Measurements from ENCODE around the gene AHRR.

The AHRR gene

DNA sequence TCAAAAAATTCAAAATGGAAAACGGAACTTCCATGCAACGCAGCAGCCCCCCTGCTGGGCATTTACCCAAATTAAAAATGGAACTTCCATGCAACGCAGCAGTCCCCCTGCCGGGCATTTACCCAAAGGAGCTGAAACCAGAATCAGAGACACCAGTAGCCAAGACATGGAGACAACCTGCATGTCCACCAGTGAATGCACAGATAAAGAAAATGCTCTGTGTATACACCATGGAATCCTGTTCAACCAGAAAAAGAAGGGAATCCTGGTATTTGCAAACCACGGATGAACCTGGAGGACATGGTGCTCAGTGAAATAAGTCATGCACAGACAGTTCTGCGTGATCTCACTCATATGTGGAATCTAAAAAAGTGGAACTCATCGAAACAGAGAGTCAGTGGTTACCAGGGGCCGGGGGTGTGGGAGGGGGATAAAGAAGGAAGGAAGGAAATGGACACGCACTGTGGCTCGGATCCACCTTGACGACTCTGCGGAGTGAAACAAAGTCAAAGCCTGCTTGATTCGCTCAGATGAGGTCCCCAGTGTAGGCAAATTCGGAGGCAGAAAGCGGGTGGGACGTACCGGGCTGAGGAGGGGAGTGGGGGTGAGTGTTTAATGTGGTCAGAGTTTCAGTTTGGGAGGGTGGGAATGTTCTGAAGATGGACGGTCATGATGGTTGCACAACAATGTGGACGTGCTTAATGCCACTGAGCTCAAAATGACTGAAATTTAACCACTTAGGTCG, 81.3 kb downstream of the AHRR start:
- TF ChIP-seq, protein P1, sequence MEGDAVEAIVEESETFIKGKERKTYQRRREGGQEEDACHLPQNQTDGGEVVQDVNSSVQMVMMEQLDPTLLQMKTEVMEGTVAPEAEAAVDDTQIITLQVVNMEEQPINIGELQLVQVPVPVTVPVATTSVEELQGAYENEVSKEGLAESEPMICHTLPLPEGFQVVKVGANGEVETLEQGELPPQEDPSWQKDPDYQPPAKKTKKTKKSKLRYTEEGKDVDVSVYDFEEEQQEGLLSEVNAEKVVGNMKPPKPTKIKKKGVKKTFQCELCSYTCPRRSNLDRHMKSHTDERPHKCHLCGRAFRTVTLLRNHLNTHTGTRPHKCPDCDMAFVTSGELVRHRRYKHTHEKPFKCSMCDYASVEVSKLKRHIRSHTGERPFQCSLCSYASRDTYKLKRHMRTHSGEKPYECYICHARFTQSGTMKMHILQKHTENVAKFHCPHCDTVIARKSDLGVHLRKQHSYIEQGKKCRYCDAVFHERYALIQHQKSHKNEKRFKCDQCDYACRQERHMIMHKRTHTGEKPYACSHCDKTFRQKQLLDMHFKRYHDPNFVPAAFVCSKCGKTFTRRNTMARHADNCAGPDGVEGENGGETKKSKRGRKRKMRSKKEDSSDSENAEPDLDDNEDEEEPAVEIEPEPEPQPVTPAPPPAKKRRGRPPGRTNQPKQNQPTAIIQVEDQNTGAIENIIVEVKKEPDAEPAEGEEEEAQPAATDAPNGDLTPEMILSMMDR (IDR thresholded peaks at IDR 0.05): no peak
- H3K27ac ChIP-seq: no peak overlapping the region
- H3K4me3 ChIP-seq (ENCODE audit: low read depth, low read length): no peak overlapping the region

DNA sequence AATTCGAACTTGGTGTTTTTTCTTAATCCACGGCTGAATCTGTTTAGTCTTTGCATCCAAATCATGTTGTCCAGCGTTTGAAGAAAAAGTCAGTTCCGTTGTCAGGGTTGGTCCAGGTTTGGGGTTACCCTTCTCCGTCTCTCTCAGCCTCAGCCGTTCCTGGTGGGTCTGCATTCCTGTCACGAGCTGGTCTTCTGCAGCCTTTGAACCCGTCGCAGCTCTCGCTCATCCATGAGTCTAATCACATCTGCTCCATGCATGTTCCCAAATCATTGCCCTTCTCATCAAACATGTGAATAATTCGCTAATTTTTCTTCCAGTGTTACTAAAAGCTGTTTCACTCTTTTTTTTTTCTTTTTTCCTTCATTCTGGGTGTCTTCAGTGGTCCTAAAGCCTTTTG, 82.5 kb downstream of the AHRR start:
- no peak overlapping the region for H3K4me2 ChIP-seq (ENCODE audit: low read length)
- TF ChIP-seq, protein P1 (IDR thresholded peaks at IDR 0.05): no peak
- no peaks in the 10 kb centered on the region for H3K79me2 ChIP-seq
- H3K9me3 ChIP-seq (ENCODE audit: control insufficient read depth, low read length): no peaks in the 10 kb centered on the region
- H3K4me3 ChIP-seq (ENCODE audit: low read depth, low read length): no peak overlapping the region
- no peak overlapping the region for H3K27ac ChIP-seq
- no peaks in the 10 kb centered on the region for H3K27me3 ChIP-seq (ENCODE audit: control insufficient read depth, insufficient read depth, low read length)
- H3K9ac ChIP-seq: no peak overlapping the region
- H2AFZ ChIP-seq: no peak overlapping the region
- no peaks in the 10 kb centered on the region for H3K36me3 ChIP-seq (ENCODE audit: control insufficient read depth, insufficient read depth, low read length)
- no peaks in the 10 kb centered on the region for H3K4me1 ChIP-seq

More for the DNA sequence above, 81.3 kb downstream of the AHRR start:
- Histone ChIP-seq H3K79me2 (no peaks in the 10 kb centered on the region), H3K36me3 (ENCODE audit: control insufficient read depth, insufficient read depth, low read length) (no peaks in the 10 kb centered on the region), H3K9me3 (ENCODE audit: control insufficient read depth, low read length) (no peaks in the 10 kb centered on the region), H3K4me1 (no peaks in the 10 kb centered on the region), H3K4me2 (ENCODE audit: low read length) (no peak overlapping the region), H3K9ac (no peak overlapping the region), H2AFZ (no peak overlapping the region), H3K27me3 (ENCODE audit: control insufficient read depth, insufficient read depth, low read length) (no peaks in the 10 kb centered on the region)

DNA sequence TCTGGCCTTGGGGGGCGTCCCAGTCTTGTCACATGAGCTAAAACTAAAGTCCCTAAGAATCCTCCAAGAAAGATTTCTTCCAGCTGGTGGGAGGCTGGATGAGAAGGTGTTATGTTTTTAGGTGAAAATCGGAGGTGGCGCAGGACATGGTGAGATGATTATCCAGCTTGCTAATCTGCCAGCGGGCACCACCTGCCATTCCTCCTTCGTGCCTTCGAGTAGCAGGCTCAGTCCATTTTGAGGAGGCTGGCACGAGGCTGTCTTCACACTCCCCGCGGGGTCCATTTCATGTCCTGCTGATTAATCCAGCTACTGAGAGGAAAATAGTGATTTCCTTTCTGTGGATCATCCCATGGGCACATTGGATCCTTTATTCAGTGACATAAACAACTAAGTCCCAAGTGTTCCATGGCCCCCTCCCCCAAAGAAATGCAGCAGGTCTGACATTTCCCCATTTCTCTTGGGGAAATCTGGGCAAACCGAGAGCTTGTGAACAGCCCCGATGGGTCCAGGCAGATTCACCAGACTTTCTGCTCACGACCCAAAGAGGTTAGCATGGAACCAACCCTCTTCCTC, 83.2 kb downstream of the AHRR start:
- Histone ChIP-seq H3K4me3 (ENCODE audit: low read depth, low read length) (no peak overlapping the region), H2AFZ (no peak overlapping the region), H3K9ac (no peak overlapping the region), H3K27me3 (ENCODE audit: control insufficient read depth, insufficient read depth, low read length) (no peaks in the 10 kb centered on the region), H3K9me3 (ENCODE audit: control insufficient read depth, low read length) (no peaks in the 10 kb centered on the region), H3K4me1 (no peaks in the 10 kb centered on the region), H3K36me3 (ENCODE audit: control insufficient read depth, insufficient read depth, low read length) (no peaks in the 10 kb centered on the region), H3K4me2 (ENCODE audit: low read length) (no peak overlapping the region), H3K27ac (no peak overlapping the region), H3K79me2 (no peaks in the 10 kb centered on the region)
- TF ChIP-seq, protein P1 (IDR thresholded peaks at IDR 0.05): no peak

DNA sequence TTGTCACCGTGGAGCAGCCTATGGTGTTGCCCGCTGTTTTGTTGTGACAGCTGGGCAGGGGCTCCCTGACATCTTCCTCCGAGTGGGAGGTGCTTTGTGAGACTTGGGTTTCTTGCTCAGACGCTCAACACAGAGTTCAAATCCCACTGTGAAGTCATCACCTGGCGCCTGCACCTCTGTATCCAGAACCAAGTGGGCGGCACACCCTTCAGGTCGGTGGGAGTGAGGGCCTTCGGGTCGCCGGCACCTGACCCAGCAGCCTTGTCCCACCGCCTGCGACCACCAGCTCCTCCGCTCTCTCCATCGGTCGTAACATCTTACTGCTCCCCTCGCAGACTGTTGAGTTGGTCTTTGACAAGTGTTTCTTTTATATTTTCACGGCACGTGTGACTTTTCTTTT, 83.9 kb downstream of the AHRR start:
- Histone ChIP-seq H2AFZ (no peak overlapping the region), H3K4me1 (no peaks in the 10 kb centered on the region)
- TF ChIP-seq, protein P1 (IDR thresholded peaks at IDR 0.05): no peak

DNA sequence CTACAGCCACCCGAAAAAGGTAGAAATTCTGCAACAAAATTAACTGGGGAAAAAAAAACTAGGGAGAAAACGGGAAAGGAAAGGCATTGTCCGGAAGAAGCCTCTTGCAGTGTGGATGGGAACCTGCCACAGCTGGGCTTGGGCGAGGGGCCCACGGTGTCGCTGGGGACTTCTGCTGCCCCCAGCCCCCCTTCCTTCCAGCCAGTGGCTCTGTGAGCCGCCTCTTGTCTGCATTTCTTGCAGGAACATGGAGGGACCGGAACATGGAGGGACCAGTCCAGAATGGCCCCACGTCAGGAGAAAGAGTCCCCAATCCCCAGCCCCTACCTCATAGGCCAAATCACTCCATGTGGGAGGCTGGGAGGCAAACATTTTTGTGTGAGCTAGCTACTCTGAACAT, 84.5 kb downstream of the AHRR start:
- no peak overlapping the region for H3K9ac ChIP-seq
- no peak overlapping the region for H3K4me2 ChIP-seq (ENCODE audit: low read length)
- no peak overlapping the region for H3K27ac ChIP-seq
- no peak overlapping the region for H3K4me3 ChIP-seq (ENCODE audit: low read depth, low read length)
- no peaks in the 10 kb centered on the region for H3K27me3 ChIP-seq (ENCODE audit: control insufficient read depth, insufficient read depth, low read length)
- TF ChIP-seq, protein P1 (IDR thresholded peaks at IDR 0.05): no peak
- H2AFZ ChIP-seq: no peak overlapping the region
- no peaks in the 10 kb centered on the region for H3K4me1 ChIP-seq
- no peaks in the 10 kb centered on the region for H3K79me2 ChIP-seq
- no peaks in the 10 kb centered on the region for H3K9me3 ChIP-seq (ENCODE audit: control insufficient read depth, low read length)
- no peaks in the 10 kb centered on the region for H3K36me3 ChIP-seq (ENCODE audit: control insufficient read depth, insufficient read depth, low read length)

More for the DNA sequence above, 83.9 kb downstream of the AHRR start:
- Histone ChIP-seq H3K36me3 (ENCODE audit: control insufficient read depth, insufficient read depth, low read length) (no peaks in the 10 kb centered on the region), H3K4me2 (ENCODE audit: low read length) (no peak overlapping the region), H3K27ac (no peak overlapping the region), H3K9ac (no peak overlapping the region), H3K9me3 (ENCODE audit: control insufficient read depth, low read length) (no peaks in the 10 kb centered on the region), H3K27me3 (ENCODE audit: control insufficient read depth, insufficient read depth, low read length) (no peaks in the 10 kb centered on the region), H3K4me3 (ENCODE audit: low read depth, low read length) (no peak overlapping the region), H3K79me2 (no peaks in the 10 kb centered on the region)
